SU-DHL-6 (cell line): ENCODE measurements around the gene ABCB9.

Experiments
- H2AFZ ChIP-seq: fragments of 200-600 bp; sonication (generic); 2 replicates; pipeline ENCODE4 v1.6.1; 2014; ENCODE audit warnings: low read depth, mild to moderate bottlenecking, moderate library complexity, mixed read lengths, antibody characterized with exemption, low read length; ENCODE audit not compliant: severe bottlenecking
- H3F3A ChIP-seq: fragments of 200-600 bp; shearing (Covaris generic); 2 replicates; pipeline ENCODE4 v1.6.0; 2016; ENCODE audit warnings: antibody characterized with exemption, mild to moderate bottlenecking; ENCODE audit not compliant: insufficient read depth
- H3K27ac ChIP-seq: fragments of 200-600 bp; sonication (generic); 2 replicates; pipeline ENCODE4 v1.5.1; 2016; ENCODE audit warnings: low read depth, mild to moderate bottlenecking, low read length, moderate library complexity, mixed read lengths
- H3K27me3 ChIP-seq: fragments of 200-600 bp; sonication (generic), shearing (Covaris generic); 2 replicates; pipeline ENCODE4 v1.6.0; 2014; ENCODE audit warnings: mild to moderate bottlenecking, low read length
- H3K36me3 ChIP-seq: fragments of 200-600 bp; sonication (generic); 2 replicates; pipeline ENCODE4 v1.6.1; 2014; ENCODE audit warnings: mild to moderate bottlenecking, low read length, mixed read lengths
- H3K4me2 ChIP-seq: fragments of 300-600, 200-600 bp; shearing (Covaris generic), sonication (generic); 2 replicates; pipeline ENCODE4 v1.6.0; 2014; ENCODE audit warnings: low read length, low read depth, mild to moderate bottlenecking; ENCODE audit not compliant: poor library complexity, severe bottlenecking
- H3K4me3 ChIP-seq: fragments of 200-600 bp; sonication (generic); 2 replicates; pipeline ENCODE4 v1.5.1; 2014; ENCODE audit warnings: antibody characterized with exemption, low read length, mild to moderate bottlenecking, mixed read lengths; ENCODE audit not compliant: insufficient read depth, poor library complexity, severe bottlenecking
- H3K79me2 ChIP-seq: fragments of 200-600 bp; sonication (generic); 2 replicates; pipeline ENCODE4 v1.6.1; 2014; ENCODE audit warnings: mild to moderate bottlenecking, low read length, moderate library complexity; ENCODE audit not compliant: insufficient read depth
- H3K9ac ChIP-seq: fragments of 200-600 bp; sonication (generic); 2 replicates; pipeline ENCODE4 v1.7.0; 2014; ENCODE audit warnings: mild to moderate bottlenecking, low read length
- H3K9me2 ChIP-seq: fragments of 200-600 bp; sonication (generic); replicated peaks from 2 replicates; pipeline ENCODE4 v1.6.1; 2014; ENCODE audit warnings: low read length; ENCODE audit not compliant: insufficient read depth
- H3K9me3 ChIP-seq: fragments of 200-600 bp; sonication (generic); 2 replicates; pipeline ENCODE4 v1.6.1; 2014; ENCODE audit warnings: low read length, mixed read lengths; ENCODE audit not compliant: insufficient read depth
- H4K20me1 ChIP-seq: fragments of 200-600 bp; sonication (generic); 2 replicates; pipeline ENCODE4 v1.6.1; 2014; ENCODE audit warnings: low read depth, mild to moderate bottlenecking, antibody characterized with exemption, low read length, moderate library complexity, mixed read lengths
- EZH2phosphoT487 ChIP-seq: fragments of 200-600 bp; sonication (generic), shearing (Covaris generic); conservative IDR thresholded peaks from 2 replicates; pipeline ENCODE4 v1.6.1; 2018; ENCODE audit warnings: mild to moderate bottlenecking, antibody characterized with exemption, low read length, moderate library complexity, mixed read lengths
- TF ChIP-seq, protein P1 (sequence below): fragments of 200-600 bp; sonication (generic); IDR thresholded peaks from one replicate; pipeline ENCODE4 v1.5.1; 2017; ENCODE audit warnings: antibody characterized with exemption, mild to moderate bottlenecking, low read length, moderate library complexity; ENCODE audit not compliant: insufficient read depth, poor library complexity, severe bottlenecking

The ABCB9 gene

DNA sequence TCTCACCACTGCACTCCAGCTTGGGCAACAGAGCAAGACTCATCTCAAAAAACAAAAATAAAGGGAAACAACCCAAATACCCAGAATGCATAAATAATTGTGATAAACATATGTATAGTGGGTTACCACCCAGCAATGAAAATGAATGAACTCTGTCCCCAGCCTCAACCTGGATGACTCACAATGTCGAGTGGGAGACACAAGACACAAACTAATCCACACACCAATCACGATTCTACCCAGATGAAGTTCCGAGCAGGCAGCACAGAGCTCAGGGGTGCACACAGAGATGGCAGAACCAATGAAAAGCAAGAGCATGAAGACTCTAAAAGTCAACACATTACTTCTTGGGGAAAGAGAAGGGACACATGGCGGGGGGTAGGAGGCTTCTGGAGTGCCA, 27.1 kb downstream of the ABCB9 start:
- Histone ChIP-seq H3K36me3 (no peaks in the 10 kb centered on the region), H3K9me2 (no peaks in the 10 kb centered on the region), H3K9me3 (no peaks in the 10 kb centered on the region), H2AFZ (no peak overlapping the region), H3K79me2 (no peaks in the 10 kb centered on the region), H4K20me1 (no peaks in the 10 kb centered on the region), H3K27me3 (no peaks in the 10 kb centered on the region), H3K4me3 (no peak overlapping the region), H3F3A (no peaks in the 10 kb centered on the region), H3K9ac (no peak overlapping the region), H3K4me2 (no peak overlapping the region), H3K27ac (no peak overlapping the region)
- TF ChIP-seq EZH2phosphoT487 = no peak
- TF ChIP-seq, protein P1, sequence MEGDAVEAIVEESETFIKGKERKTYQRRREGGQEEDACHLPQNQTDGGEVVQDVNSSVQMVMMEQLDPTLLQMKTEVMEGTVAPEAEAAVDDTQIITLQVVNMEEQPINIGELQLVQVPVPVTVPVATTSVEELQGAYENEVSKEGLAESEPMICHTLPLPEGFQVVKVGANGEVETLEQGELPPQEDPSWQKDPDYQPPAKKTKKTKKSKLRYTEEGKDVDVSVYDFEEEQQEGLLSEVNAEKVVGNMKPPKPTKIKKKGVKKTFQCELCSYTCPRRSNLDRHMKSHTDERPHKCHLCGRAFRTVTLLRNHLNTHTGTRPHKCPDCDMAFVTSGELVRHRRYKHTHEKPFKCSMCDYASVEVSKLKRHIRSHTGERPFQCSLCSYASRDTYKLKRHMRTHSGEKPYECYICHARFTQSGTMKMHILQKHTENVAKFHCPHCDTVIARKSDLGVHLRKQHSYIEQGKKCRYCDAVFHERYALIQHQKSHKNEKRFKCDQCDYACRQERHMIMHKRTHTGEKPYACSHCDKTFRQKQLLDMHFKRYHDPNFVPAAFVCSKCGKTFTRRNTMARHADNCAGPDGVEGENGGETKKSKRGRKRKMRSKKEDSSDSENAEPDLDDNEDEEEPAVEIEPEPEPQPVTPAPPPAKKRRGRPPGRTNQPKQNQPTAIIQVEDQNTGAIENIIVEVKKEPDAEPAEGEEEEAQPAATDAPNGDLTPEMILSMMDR = no peak

DNA sequence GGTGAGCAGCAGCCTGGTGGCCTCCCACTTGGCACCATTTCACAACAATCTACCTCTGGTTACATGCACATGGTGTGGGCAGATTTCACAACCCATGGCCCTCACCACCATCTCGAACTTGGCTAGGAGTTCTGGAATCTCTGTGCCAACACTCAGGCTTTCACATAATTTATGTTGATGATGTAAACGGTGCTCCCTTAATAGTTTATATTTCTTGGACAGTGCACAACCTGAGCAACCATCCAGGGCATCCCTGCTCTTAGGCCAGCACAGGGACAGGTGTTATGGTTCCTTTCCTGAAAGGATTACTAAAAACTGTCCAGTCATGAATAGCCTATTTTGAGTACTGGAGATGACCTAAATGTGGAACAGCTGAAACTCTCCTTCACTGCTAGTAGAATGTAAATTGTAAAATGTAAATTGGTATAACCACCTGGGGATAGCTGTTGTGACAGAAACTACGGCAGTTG, 28.6 kb downstream of the ABCB9 start:
- Histone ChIP-seq H3K27ac (no peak overlapping the region), H3K4me2 (no peak overlapping the region), H3K9me2 (no peaks in the 10 kb centered on the region), H3K9ac (no peak overlapping the region), H3K27me3 (no peaks in the 10 kb centered on the region), H3K9me3 (no peaks in the 10 kb centered on the region), H4K20me1 (no peaks in the 10 kb centered on the region), H2AFZ (no peak overlapping the region), H3K4me3 (no peak overlapping the region), H3F3A (no peaks in the 10 kb centered on the region), H3K36me3 (no peaks in the 10 kb centered on the region), H3K79me2 (no peaks in the 10 kb centered on the region)
- no peak for TF ChIP-seq EZH2phosphoT487
- TF ChIP-seq, protein P1 = no peak

DNA sequence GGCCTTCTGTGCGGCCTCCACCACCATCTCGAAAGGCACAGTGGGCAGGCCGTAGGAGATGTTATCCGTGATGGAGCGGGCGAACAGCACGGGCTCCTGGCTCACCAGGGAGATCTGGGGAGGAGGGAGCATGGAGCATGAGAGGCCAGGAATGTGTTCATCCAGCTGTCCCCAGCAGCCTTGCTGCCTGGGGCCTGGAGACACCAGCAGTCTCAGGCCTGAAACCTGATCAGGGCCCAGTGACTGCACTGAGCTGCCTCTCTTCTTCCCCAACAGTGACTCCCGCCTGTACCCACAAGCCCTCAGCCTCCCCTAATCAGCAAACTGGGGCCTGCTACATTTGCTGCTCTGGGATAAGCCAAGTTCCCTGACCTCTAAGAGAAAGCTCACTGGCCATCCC, 30.9 kb downstream of the ABCB9 start:
- TF ChIP-seq EZH2phosphoT487 = no peak
- TF ChIP-seq, protein P1 = no peak
- Histone ChIP-seq H3K27me3 (no peaks in the 10 kb centered on the region), H3K9me2 (no peaks in the 10 kb centered on the region), H3F3A (no peaks in the 10 kb centered on the region), H3K4me3 (no peak overlapping the region), H3K4me2 (no peak overlapping the region), H2AFZ (no peak overlapping the region), H3K9ac (no peak overlapping the region), H4K20me1 (no peaks in the 10 kb centered on the region), H3K27ac (no peak overlapping the region), H3K9me3 (no peaks in the 10 kb centered on the region), H3K79me2 (no peaks in the 10 kb centered on the region), H3K36me3 (no peaks in the 10 kb centered on the region)
